Brain microvascular endothelial cell (primary cell): ENCODE measurements around the gene DMBT1.

Experiments
- DNase-seq: peaks from one replicate; pipeline ENCODE4 v3.0.0-alpha.2; 2020
- H3K27ac ChIP-seq: fragments of 250-450 bp; sonication (Bioruptor Pico); 2 replicates; pipeline ENCODE4 v1.5.1; 2020; ENCODE audit warnings: mild to moderate bottlenecking, moderate library complexity
- H3K27me3 ChIP-seq: fragments of 250-450 bp; sonication (Bioruptor Pico); replicated peaks from 2 replicates; pipeline ENCODE4 v1.5.1; 2020; ENCODE audit warnings: mild to moderate bottlenecking
- H3K36me3 ChIP-seq: fragments of 250-450 bp; sonication (Bioruptor Pico); replicated peaks from 2 replicates; pipeline ENCODE4 v1.5.1; 2020; ENCODE audit warnings: mild to moderate bottlenecking
- H3K4me3 ChIP-seq: 2 replicates; pipeline ENCODE4 v1.5.1; 2011; ENCODE audit warnings: low read depth, mild to moderate bottlenecking, control low read depth, low read length, moderate library complexity
- CTCF ChIP-seq: IDR thresholded peaks from 2 replicates; pipeline ENCODE4 v1.5.1; 2011; ENCODE audit warnings: low read depth, mild to moderate bottlenecking, moderate library complexity, low read length, control low read depth, inconsistent platforms; ENCODE audit errors: missing control alignments
- in situ Hi-C: cut with HindIII; loops from 2 replicates; pipeline ENCODE4 v1.10.0; 2017; ENCODE audit warnings: low sequenced_read_pairs, low pct_ligation_motif_present

The DMBT1 gene

DNA sequence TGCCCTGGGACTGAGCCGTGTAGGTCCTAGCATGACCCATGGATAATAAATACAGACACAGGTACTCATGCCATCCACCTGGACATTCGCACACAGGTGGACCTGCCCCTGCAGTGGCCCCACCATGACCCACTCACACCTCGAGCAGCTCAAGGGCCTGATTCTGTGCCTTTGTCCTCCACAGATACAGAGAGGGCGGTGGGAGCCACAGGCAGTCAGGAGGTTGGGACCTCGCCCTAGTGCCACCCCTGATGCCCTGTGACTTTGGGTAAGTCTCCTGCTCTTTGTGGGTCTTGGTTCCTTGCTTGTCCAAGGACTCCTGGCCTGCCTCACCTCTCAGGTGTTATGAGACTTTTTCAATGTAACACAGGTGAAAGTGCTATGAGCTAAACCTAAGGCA is 96.2 kb downstream of the DMBT1 start:
- DNase-seq: no peak
- Histone ChIP-seq H3K27me3 (no peaks in the 10 kb centered on the region), H3K4me3 (no peak overlapping the region), H3K36me3 (no peaks in the 10 kb centered on the region), H3K27ac (no peak overlapping the region)
- no peak for TF ChIP-seq CTCF
- in situ Hi-C loops: no loop called here

- DNase-seq: no peak
- in situ Hi-C loops: no loop called here
- Histone ChIP-seq H3K27ac (no peak overlapping the region), H3K27me3 (no peaks in the 10 kb centered on the region), H3K36me3 (no peaks in the 10 kb centered on the region), H3K4me3 (no peak overlapping the region)
- TF ChIP-seq CTCF: no peak
Observed at GRCh38 chr10:122657255-122657654, 96.7 kb downstream of the DMBT1 start.

GRCh38 chr10:122657729-122658128 is 97.2 kb downstream of the DMBT1 start:
- Histone ChIP-seq H3K36me3 (no peaks in the 10 kb centered on the region), H3K27ac (no peak overlapping the region), H3K27me3 (no peaks in the 10 kb centered on the region), H3K4me3 (no peak overlapping the region)
- TF ChIP-seq CTCF: no peak
- in situ Hi-C loops: no loop called here
- DNase-seq: no peak

GRCh38 chr10:122658356-122659049 is 97.9 kb downstream of the DMBT1 start:
- no peak overlapping the region for H3K27ac ChIP-seq
- TF ChIP-seq CTCF: no peak
- no peaks in the 10 kb centered on the region for H3K36me3 ChIP-seq
- in situ Hi-C loops: no loop called here
- H3K4me3 ChIP-seq: no peak overlapping the region
- no peak for DNase-seq
- H3K27me3 ChIP-seq: no peaks in the 10 kb centered on the region

DNA sequence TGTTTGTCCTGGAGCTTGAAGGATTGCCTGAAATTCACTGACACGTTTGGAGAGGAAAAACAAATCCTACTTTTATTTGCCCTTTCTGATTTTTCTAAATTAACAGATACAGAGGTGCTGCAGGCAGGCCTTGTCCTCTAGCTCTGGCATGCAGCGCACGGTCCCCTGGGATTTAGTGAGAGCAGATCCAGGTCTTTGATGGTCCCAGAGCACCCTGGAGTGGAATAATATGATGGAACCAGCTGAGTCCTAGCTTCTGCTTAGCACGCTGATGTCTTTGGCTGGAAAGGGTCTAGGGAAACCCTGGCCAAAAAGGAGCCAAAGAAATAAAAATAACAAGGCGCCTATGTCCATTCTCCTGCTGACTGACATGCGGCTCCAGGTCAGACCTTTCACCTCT is 98.6 kb downstream of the DMBT1 start:
- Histone ChIP-seq H3K27ac (no peak overlapping the region), H3K4me3 (no peak overlapping the region), H3K36me3 (no peaks in the 10 kb centered on the region), H3K27me3 (no peaks in the 10 kb centered on the region)
- TF ChIP-seq CTCF: no peak
- DNase-seq: no peak
- in situ Hi-C loops: no loop called here

DNA sequence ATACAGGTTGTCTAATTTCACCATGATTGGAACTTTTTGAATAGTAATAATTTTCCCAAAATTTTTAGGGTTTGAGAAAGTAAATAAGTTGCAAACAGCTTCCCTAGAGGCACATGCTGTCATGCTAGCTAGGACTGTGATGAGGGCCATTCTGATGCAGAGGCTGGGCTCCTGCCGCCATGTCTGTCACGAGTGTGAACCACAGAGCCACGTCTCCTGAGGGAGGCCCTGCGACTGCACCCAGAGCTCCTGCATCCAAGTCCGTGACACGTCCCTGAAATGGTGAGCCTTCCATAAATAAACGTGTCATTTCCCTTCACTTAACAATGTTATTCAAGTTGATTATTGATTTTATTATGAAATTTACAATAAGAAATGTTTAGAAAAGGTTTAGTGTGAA is 99.1 kb downstream of the DMBT1 start:
- no peak for TF ChIP-seq CTCF
- H3K36me3 ChIP-seq: no peaks in the 10 kb centered on the region
- in situ Hi-C loops: no loop called here
- no peak overlapping the region for H3K4me3 ChIP-seq
- no peak overlapping the region for H3K27ac ChIP-seq
- no peaks in the 10 kb centered on the region for H3K27me3 ChIP-seq
- DNase-seq: no peak
